HG03432 (cell line): Measurements from ENCODE around the gene DHRS12.

Experiments
- ATAC-seq: cut with Tn5 transposase; IDR thresholded peaks from one replicate; pipeline ENCODE4 v1.9.1; 2021; ENCODE audit warnings: mild to moderate bottlenecking, moderate library complexity; ENCODE audit not compliant: unreplicated experiment

Gene DHRS12

GRCh38 chr13:51784097-51784496, 19.9 kb downstream of the DHRS12 start:
- no peak for ATAC-seq

GRCh38 chr13:51783428-51784094, 20.4 kb downstream of the DHRS12 start:
- ATAC-seq, result no peak

- no peak for ATAC-seq
Measured at GRCh38 chr13:51782026-51782710, 21.8 kb downstream of the DHRS12 start.

- peak; percentile 67 for ATAC-seq
Measured at GRCh38 chr13:51781246-51782022, 22.5 kb downstream of the DHRS12 start.

- no peak for ATAC-seq
Measured at GRCh38 chr13:51780099-51780498, 23.9 kb downstream of the DHRS12 start.

- no peak for ATAC-seq
Measured at GRCh38 chr13:51778392-51778791, 25.6 kb downstream of the DHRS12 start.

GRCh38 chr13:51777921-51778320, 26.0 kb downstream of the DHRS12 start:
- no peak for ATAC-seq

GRCh38 chr13:51776179-51776578, 27.8 kb downstream of the DHRS12 start:
- ATAC-seq, result no peak

GRCh38 chr13:51773515-51773914, 30.4 kb downstream of the DHRS12 start:
- no peak for ATAC-seq

- ATAC-seq, result no peak
Measured at GRCh38 chr13:51772781-51773180, 31.2 kb downstream of the DHRS12 start.

GRCh38 chr13:51772105-51772455, 31.9 kb downstream of the DHRS12 start:
- ATAC-seq, result no peak

GRCh38 chr13:51771418-51772104, 32.4 kb downstream of the DHRS12 start:
- no peak for ATAC-seq

- ATAC-seq, result no peak
Measured at GRCh38 chr13:51770681-51771417, 33.1 kb downstream of the DHRS12 start.

GRCh38 chr13:51770160-51770559, 33.8 kb downstream of the DHRS12 start:
- ATAC-seq, result no peak

- ATAC-seq, result no peak
Measured at GRCh38 chr13:51769455-51770127, 34.4 kb downstream of the DHRS12 start.

GRCh38 chr13:51768976-51769375, 35.0 kb downstream of the DHRS12 start:
- no peak for ATAC-seq

GRCh38 chr13:51768378-51768921, 35.5 kb downstream of the DHRS12 start:
- no peak for ATAC-seq

GRCh38 chr13:51767100-51767499, 36.9 kb downstream of the DHRS12 start:
- ATAC-seq, result no peak

GRCh38 chr13:51765142-51765515, 38.8 kb downstream of the DHRS12 start:
- ATAC-seq, result no peak
